ENCODE measurements around the gene SNX3.

GRCh38 chr6:108268845-108269244 lies 8.0 kb upstream of the SNX3 start:
- TF ChIP-seq CTCF (conservative IDR thresholded peaks at IDR 0.05; ENCODE audit: low read depth, low read length) (no peak), EZH2 (IDR thresholded peaks at IDR 0.05; ENCODE audit: low read length, unreplicated experiment) (no peak)
